Stimulated activated CD4-positive, alpha-beta T cell treated with anti-CD3 and anti-CD28 coated beads, Interleukin-1b, Interleukin-23, amount 100 ng/mL, for 1 hour (primary cell): ENCODE measurements around the gene ZNF488.

Experiments
- DNase-seq, 2 donors: peaks; one replicate each; pipeline ENCODE4 v3.0.0-alpha.2; 2020; ENCODE audit warnings: low read depth in 2 of 2

Gene ZNF488

DNA sequence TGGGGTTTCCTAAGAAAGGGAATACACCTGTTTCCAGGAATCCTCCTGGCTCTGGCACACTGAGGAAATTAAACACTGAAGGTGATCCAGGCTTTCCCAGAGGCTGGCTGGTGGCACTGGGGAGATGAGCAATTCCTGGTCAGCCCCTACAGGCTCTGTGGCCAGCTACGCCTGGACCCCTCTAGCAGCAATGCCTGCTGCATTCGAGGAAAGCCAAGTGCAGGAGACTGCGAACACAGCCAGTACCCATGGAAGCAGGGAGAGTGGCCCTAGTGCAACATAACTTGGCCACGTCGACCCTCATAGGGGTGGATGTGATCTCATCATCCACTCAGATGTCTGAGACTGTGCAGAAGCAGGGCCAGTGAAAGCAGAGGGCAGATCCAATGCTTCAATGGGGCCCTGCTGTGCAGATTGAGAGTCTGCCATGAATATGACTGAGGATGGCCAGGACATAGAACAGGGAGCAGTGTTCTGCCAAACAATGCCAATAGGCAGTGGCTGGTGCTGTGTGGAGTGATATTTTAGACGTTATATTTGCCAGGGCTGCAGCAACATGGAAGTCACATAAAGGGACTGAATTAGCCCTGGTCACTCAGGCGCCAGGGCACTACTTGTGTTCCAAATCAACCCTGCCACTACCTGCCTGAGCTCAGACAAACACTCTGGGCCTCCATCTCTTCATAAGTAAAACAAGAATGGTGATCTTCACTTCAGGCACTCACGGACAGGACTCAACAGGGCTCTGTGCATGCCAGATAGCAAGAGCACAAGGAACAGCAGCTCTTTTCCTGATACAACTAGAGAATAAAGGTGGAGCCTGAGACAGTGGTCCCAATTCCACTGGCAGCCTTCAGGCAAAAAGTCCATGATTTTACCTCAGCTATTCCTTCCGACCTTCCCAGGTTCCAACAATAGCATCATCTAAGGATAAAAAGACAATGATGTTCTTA, 2.4 kb downstream of the ZNF488 start:
- DNase-seq: no peak

DNA sequence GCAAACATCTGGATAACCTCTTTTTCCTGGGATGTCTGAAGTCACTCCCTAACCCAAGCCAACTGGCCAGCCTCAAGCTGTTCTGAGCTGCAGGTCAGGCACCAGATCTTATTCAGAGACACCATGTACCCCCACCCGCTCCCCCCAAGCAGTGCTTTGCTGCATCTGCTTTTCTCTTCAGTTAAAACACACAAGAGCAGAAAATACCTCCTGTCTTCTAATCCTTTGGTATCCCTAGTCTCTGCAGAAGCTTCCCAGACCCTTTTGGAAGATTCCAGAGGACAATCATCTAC, 3.0 kb downstream of the ZNF488 start:
- DNase-seq: no peak

GRCh38 chr10:47380341-47381102, 3.6 kb downstream of the ZNF488 start:
- DNase-seq: no peak

DNA sequence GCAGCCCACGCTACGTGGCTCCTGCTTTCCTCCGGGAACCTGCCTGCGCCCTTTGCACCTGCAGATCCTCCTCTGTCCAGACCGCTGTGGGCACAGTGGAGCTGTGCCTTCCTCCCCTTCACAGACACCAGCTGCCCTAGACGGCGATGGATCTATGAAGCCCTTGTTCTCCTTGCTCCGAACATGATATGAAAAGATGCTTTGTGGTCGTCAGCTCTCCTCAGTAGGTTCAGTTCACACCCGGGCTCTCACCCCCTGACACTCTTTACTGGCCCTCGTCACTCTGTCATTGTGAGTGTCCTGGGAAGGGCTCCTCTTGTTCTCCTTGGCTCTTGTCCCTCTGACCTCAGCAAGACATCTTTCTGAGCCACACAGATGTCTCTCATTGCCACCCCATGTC, 4.2 kb downstream of the ZNF488 start:
- no peak for DNase-seq

DNA sequence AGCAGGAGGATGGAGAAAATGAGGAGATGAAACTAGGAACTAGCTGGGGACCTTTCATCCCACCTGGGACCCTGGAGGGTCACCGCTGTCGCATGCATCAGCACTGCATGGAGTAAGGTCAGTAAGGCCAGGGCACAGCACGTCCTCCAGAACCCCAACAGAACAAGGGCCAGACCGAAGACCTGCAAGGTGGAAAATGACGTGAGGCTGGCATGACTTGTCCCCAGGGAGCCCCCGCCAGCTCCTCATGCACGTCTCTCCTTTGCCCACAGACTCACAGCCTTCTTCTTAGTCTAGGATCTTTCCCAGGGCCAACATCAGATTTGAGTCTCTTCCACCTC, 4.7 kb downstream of the ZNF488 start:
- no peak for DNase-seq

- no peak for DNase-seq
Observed at GRCh38 chr10:47378606-47379444, 5.3 kb downstream of the ZNF488 start.

- no peak for DNase-seq
Observed at GRCh38 chr10:47378183-47378510, 5.9 kb downstream of the ZNF488 start.

DNA sequence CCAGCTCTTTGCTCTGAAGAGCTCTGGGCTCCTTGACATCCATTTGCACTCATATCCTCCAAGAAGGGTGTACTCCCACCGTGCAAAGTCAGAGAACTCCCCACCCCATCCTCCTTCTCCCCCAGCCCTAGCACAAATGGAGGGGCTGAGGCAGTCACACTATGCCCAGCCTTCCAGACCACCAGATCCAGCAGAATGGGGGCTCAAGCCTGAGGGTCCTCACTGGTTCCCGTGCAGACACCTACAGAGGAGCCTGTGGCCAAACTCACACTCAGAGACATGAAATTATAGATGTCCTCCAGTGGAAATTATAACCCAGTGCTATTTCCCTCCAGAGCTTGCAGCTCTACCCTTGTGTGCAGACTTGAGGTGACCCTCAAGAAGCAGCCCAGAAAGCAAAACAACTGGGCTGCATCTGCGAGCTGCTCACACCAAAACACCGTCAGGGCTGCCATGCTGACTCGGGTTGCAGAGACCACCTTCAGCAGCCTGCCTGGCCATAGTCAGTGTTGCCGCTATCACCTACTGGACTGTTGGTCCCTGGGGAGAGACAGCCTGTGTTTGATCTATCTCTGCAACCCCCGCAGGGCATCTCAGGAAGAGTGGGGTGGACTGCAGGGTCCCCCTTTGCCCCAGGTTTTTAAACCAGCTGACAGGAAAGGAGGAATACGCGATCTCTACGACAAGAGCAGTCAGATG, 7.4 kb downstream of the ZNF488 start:
- no peak for DNase-seq

DNA sequence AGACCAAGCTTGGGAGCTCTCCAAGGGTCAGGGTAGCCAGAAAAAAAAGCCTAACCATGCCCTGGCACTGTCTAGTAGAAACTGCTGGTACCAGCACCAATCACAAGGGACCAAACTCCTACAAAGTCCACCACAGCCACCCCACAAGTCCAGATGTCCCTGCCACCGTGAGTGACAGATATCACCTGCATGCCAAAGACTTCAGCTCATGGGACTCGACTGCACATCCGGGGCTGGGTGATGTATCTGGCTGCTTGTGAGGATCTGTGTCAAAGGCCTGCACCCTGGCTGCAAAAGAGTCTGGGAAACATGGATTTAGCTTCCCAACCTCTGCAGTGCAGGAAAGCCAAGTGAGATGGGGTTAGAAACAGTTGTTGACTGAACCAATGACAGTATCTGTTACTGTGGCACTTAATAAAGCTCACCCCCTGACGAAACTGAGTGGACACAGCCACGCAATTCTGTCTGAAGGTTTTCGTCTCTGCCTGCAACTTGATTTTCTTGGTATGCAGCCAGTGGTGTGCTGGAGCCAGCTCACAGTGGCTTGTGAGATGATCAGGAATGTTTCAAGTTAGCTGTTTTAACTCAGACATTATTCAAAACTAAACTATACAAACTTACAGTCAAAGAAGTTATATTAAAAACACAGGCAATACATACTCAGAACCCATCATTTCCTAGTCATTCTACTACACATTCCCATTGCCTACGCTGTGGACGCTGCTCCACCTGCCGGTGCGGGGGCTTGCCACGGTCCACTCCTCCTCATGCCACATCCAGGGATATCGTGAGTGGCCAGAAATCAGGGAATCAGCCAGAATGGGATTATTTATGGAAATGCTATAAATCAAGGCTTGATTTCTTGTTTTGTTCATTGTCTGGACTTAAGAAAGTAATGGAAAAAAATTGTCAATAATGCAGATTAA, 9.2 kb downstream of the ZNF488 start:
- no peak for DNase-seq

DNA sequence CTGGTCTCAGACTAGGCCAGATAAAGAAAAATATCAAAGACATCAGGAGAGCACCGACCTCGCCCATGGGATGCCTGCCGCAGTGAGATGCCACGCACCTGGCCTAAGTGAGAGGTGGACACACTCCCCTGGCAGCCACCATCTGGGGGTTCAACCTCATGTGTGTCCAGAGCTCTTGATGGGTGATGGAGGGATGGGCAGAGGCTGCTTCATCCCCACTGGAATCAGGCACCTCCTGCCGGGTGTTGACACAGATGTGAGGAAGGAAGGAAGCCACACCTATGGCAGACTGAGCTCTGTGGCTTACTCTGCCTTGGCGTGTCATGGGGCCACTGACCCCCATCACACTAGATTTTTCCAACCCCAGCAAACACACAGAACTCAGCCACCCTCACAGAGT, 11.4 kb downstream of the ZNF488 start:
- DNase-seq: no peak

- DNase-seq: no peak
Observed at GRCh38 chr10:47371629-47372485, 12.2 kb downstream of the ZNF488 start.

DNA sequence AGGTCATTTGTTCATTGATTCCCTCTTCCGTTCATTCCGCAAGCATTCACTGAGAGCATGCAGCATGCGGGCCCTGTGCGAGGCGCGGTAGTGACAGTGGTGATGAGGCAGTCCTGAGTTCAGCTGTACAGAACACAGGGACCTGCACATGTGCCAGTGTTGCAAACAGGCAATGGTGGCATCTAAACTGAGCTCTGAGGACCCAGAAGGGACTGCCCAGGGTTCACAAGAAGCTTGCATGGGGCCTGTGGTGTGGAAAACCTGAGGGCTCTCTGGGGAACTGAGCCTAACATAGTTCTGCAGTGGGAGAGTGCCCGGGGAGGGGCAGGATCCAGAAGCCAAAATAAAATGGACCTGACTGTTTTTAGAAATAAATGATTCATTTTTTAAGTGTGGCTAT, 13.2 kb downstream of the ZNF488 start:
- DNase-seq: no peak

DNA sequence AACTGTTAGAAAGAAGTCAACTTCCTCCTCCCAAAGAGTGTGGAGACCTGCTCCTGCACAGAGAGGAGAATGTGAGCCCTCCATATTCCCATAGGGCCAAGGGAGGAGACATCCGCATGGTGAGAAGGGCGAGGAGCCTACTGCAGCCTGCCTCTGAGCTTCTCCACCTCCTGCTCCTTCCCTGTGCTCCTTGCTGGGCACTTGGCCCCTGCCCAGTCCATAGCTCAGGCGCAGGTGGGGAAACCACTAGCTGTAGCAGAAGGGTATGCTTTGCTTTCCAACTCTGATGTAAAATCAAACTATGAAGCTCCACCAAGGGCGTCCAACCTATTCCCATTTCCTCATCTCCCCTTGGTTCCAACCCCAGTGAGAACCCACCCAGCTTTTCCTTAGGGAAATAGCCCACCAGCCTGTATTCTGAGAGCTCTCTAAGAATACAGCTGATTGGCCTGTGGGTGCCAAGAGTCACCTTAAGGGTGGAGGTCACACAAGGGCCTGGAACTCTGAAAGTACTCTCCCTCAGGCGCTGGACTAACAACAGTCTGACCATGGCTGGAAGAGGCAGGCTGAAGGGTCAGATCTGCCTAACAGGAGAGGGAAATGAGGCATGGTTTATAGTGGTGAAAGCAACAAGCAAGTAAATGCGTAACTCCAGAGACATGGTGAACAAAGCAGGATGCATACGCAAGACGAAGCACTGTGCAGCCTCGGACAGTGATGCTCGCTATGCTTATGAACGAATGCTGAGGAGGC, 13.9 kb downstream of the ZNF488 start:
- DNase-seq: no peak

DNA sequence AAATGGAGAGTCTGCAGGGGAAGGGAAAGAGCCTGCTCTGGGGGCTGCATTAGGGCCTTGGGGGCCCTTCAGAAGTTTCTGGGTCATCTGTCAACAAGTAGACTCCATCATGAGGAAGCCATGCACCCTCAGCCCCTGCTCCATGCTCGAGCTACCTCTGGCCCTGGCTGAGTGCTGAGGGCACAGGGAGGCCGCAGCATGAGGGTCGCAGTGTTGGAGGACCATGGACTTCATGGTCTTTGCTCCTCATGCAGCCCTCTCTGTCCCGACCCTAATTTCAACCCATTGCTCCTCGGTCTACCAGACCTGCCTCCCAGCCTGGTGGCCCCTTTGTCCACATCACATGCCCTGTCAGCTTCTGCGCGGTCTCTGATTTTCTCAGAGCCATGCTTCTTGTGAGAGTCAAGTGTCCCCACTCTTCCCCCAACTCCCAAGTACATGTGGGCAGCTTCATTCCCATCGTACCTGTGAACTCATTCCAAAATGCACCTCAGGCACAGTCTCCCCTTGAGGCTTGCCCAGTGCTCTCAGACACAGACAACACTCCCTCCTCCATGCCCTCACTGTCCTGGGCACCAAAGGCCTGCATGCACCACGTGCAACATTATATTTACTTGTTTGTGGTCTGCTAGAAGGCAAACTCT, 14.7 kb downstream of the ZNF488 start:
- DNase-seq: no peak

- DNase-seq: no peak
Observed at GRCh38 chr10:47368431-47369180, 15.5 kb downstream of the ZNF488 start.

- no peak for DNase-seq
Observed at GRCh38 chr10:47367646-47368045, 16.4 kb downstream of the ZNF488 start.

DNA sequence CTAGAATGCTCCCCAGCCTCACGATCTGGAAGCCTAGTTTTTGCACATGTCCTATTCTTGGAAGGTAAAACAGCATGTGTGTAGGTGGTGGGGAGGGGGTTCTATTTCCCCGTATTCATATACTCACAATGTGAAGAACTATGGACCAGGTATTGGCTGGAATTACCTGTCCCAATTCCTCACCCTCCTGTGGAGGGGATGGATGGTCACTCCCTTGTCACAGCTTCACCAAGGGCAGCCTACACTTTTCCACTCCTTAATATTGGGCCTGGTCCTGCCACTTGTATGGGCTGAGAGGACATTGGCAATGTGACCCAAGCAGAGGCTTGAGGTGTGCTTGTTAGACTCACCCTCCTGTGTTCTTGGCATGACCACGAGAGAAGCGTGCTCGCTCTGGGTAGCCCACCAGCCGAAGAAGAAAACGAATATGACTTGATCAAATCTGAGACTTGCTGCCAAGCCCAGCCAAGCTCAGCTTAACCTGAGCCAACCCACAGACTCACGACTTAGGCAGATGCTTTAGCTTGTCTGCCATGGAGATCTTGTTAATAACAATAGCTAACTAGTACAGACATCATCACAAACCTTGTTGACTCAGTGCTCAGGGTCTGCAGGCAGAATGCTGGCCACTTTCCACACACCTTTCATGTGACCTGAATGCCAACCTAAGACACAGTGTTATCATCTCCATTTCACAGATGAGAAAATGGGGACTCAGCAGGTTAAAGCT, 17.2 kb downstream of the ZNF488 start:
- no peak for DNase-seq
